DMS53 (cell line): Measurements from ENCODE around the gene SNX21.

Source experiments
- DNase-seq: peaks from one replicate; lab custom pipeline; 2025; lab: John Stamatoyannopoulos, UW

Gene SNX21

GRCh38 chr20:45880988-45881788, 47.6 kb downstream of the SNX21 start, which contains the start of gene ZSWIM1:
Gene ZSWIM1, plus strand, starts transcription at chr20:45881227. Its CDS starts 1,366 bp downstream, at chr20:45882593.
- DNase-seq = peak; percentile 100

GRCh38 chr20:45882469-45883099, 49.0 kb downstream of the SNX21 start:
- no peak for DNase-seq

- peak; percentile 81 for DNase-seq
These were observed 49.5 kb downstream of the SNX21 start for GRCh38 chr20:45883100-45883469.

GRCh38 chr20:45886590-45887345, 53.2 kb downstream of the SNX21 start:
- no peak for DNase-seq

GRCh38 chr20:45887346-45887715, 53.7 kb downstream of the SNX21 start, which contains the start of gene SPATA25:
Gene SPATA25, minus strand, starts transcription at chr20:45887622. Its CDS starts 32 bp downstream, at chr20:45887590.
- DNase-seq = no peak

GRCh38 chr20:45888681-45889080, 55.1 kb downstream of the SNX21 start:
- DNase-seq = no peak

GRCh38 chr20:45890077-45890984, 56.7 kb downstream of the SNX21 start:
- peak; percentile 93 for DNase-seq

GRCh38 chr20:45890985-45891983, 57.7 kb downstream of the SNX21 start, which contains the start of the genes CTSA and NEURL2:
Gene CTSA, plus strand, starts transcription at chr20:45891335. Its CDS starts 234 bp downstream, at chr20:45891569.
Gene NEURL2, minus strand, starts transcription at chr20:45891208. Its CDS starts 217 bp downstream, at chr20:45890991.
- DNase-seq = peak; percentile 97

GRCh38 chr20:45892049-45892825, 58.6 kb downstream of the SNX21 start:
- peak; percentile 50 for DNase-seq
